SK-MEL-5 (cell line): ENCODE results near the gene USP34. TPM values are rescaled to one million over a fixed set of nuclear protein-coding genes. Genes with fewer than 3 reads are reported as not detected.
A peak's percentile ranks its signal among the peaks of the same experiment; 100 is the strongest.
"Not testable (repeated sequence)": the region's sequence is repeated elsewhere in the genome, so short reads cannot be mapped to it uniquely, and the experiment has no call there.

Experiments used
- DNase-seq: peaks from one replicate; pipeline ENCODE4 v3.0.0-alpha.2; 2016; ENCODE audit warnings: low read depth, low spot score
- in situ Hi-C: cut with HindIII; loops from 2 replicates; pipeline ENCODE4 v1.10.0; 2016; ENCODE audit warnings: low sequenced_read_pairs, high pct_unique_total_duplicates, low pct_unique_long_range_greater_than_20kb
- total RNA-seq: library from RNA; depleted of rRNA; stranded (reverse); fragments of >200 nt; shearing (Covaris generic); gene quantifications from 2 replicates; pipeline ENCODE4 v1.2.3, GENCODE V29; 2014

Gene USP34
- total RNA-seq, 1 experiment from 2014 or later, result 69.0 TPM

DNA sequence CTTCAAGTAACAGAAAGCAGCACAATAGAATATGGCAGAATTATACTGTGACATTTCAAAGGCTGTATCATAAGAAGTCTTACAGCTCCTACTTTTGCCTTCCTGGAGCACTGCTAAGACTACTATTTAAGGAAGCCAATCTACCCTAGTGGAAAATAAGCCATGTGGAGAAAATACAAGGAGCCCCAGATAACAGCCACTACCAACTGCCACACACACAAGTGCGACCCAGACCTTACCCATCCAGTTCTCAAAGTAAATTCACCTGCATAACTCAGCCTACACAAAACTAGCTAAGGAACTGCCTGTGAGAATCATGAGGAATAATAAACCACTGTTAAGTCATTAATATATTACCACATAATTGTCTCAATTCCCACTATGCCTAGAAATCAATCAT, 66.4 kb downstream of the USP34 start:
- in situ Hi-C loops, result no loop called here
- DNase-seq, result no peak

DNA sequence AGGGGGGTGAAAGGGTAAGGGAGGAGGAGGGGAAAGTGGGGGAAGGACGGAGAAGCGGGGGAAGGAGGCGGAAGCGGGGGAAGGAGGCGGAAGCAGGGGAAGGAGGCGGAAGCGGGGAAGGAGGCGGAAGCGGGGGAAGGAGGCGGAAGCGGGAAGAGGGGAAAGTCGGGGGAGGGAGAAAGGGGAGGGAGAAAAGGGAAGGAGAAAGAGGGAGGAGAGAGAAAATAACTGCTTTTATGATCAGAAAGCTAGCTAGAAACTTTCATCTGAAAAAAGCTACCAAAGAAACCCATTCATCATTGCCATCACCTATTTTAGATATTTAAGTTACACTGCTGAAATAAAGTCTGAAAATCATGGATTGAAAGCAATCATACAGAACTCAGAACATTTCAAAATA, 72.5 kb downstream of the USP34 start:
- in situ Hi-C loops, result no loop called here
- no peak for DNase-seq

DNA sequence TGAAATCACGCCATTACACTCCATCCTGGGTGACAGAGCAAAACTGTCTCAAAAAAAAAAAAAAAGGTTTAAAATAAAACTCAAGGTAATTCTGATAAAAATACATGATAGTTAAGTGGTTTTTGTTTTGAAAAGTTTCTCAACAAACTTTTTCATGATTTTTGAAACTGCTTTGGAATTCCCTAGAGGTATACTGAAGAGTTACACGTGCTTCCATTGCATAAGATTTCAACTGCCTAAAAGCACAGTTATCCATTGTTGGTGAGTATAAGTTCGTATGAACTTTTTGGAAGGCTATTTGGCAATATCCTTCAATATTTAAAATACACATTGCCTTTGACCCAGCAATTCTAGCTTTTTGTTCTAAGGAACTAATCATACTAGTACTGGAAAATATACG, 74.9 kb downstream of the USP34 start:
- in situ Hi-C loops, result no loop called here
- peak; percentile 20 for DNase-seq

DNA sequence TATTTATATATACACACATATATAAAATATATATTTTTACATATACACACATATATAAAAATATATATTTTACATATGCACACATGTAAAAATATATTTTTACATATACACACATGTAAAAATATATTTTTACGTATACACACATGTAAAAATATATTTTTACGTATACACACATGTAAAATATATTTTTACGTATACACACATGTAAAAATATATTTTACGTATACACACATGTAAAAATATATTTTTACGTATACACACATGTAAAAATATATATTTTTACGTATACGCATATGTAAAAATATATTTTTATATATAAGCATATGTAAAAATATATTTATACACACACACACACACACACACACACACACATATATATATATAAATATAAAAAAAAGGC, 83.3 kb downstream of the USP34 start:
- in situ Hi-C loops, DNase-seq: not testable (repeated sequence)

DNA sequence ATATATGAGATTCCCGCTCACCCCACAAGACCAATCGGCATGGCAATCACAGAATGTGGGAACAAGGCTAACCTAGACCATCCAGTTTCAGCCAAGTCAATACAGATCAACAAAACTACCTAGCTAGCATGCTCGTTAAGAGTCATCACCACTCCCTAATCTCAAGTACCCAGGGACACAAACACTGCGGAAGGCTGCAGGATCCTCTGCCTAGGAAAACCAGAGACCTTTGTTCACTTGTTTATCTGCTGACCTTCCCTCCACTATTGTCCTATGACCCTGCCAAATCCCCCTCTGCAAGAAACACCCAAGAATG, 90.0 kb downstream of the USP34 start:
- in situ Hi-C loops, result not testable (repeated sequence)

DNA sequence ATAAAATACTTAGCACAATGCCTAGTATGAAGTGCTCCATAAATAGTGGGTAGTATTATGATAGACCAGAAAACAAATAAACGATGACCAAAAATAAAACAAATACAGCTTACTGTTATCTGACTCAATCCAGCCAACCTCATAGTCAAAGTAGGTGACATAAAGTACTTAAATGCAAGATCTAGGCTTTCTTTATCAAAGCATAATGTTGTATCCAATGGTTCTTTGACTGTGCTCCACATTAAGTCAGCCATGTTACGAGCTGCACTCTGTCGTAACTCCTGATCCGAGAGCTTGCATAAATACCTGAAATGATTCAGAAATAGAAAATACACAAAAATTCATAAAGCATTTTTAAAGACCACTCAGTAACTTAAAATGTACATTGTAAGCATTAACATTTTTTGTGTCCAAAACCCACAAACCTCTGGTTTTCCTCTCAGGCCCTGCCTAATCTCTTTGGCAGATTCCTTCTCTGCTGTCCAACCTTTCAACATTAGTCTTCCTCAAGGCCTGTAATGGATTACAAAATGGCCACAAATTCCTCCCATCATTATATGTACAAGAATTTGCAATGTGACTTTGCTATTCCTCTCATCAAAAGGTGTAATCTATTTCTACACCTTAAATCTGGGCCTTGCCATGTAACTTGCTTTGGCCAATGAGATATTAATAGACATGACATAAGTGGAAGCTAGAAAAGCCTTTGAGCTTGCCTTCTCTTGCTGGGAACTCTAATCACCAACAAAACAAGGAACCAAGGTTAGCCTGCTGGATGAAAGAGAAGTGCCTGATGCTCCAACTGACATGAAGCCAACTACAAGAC, 90.6 kb downstream of the USP34 start:
- DNase-seq, result no peak

More for the DNA sequence above, 90.0 kb downstream of the USP34 start:
- DNase-seq, result not testable (repeated sequence)

DNA sequence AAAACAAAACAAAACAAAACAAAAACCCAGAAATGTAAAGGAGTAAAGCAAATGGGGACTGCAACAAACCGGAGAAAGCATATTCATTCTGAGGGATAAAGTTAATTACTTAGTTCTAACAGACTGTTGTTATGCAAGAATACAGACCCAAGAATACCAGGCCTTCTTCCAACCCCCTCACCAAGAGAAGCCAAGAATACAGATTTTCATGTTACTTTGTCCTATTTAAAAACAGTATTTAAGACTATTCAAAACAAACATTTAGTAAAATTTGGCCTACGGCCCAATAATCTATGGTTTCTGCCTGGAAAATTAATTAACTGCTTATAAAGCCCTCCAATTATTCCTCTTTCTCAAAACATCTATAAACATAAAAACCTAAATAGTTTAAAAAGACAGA, 91.4 kb downstream of the USP34 start:
- DNase-seq, result no peak
- in situ Hi-C loops, result no loop called here

More for the DNA sequence above, 90.6 kb downstream of the USP34 start:
- in situ Hi-C loops, result no loop called here

DNA sequence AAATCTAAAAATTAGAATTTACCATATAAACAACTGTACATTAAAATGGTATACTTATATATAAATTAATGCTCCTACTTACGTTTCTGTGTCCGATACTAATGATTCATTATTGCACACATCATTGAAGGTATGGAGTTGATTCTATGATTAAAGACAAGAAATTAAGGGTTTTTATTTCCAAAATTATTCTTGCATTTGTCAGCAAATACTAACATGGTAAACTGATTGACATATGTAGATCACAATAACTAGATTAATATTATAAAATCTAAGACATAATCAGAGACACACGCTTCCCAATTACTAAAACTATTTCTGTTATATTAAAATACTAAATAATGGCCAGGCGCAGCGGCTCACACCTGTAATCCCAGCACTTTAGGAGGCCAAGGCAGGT, 92.6 kb downstream of the USP34 start:
- no peak for DNase-seq
- in situ Hi-C loops, result no loop called here

DNA sequence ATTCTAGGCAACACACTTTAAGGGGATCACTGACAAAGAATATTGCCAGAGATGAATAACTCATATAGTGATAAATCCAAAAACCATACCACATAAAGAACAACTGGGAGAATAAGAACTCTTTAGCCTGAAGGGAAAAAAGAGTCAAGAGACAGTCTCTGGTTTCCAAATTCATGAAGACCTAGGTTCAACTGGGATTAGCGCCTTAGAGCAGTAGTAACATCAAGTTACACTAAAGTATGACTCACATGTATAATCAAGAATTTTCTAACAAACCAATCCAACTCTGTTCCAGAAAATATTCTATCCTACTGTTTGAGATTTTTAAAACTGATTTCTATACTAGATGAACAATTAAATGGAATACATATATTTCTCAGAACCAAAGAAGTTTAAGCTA, 93.8 kb downstream of the USP34 start:
- DNase-seq, result no peak
- in situ Hi-C loops, result no loop called here

DNA sequence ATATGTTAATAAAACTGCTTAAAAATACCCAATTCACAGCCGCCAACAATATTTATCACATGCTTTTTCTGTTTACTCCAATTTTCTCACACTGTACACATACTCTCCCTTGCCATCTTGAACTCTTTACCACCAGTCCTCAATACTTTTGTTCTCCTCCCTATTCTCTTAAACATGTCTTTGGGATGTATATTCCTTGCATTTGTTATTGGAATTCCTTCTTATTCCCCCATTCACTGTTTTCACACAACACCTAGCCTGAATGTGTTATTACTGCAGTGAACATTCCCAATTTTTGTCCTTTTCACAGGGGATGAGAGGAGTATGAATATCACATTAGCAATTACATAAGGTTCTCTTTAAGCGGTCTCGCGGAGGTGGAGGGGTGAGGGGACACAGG, 94.7 kb downstream of the USP34 start:
- in situ Hi-C loops, result no loop called here
- DNase-seq, result no peak

DNA sequence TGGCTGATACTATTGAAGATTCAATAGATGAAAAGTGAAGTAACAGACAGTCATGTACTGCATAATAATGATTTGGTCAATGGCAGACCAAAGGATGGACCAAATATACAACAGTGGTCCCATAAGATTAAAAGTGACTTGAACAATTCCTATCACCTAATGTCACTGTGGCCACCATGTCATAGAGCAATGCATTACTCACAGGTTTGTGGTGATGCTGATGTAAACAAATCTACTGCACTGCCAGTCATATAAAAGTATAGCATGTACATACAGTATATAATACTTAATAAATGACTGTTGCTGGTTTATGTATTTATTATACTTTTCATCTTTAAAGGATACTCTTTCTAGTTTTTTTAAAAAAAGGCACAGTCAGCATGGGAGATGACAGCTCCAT, 99.9 kb downstream of the USP34 start:
- in situ Hi-C loops, result no loop called here
- no peak for DNase-seq

DNA sequence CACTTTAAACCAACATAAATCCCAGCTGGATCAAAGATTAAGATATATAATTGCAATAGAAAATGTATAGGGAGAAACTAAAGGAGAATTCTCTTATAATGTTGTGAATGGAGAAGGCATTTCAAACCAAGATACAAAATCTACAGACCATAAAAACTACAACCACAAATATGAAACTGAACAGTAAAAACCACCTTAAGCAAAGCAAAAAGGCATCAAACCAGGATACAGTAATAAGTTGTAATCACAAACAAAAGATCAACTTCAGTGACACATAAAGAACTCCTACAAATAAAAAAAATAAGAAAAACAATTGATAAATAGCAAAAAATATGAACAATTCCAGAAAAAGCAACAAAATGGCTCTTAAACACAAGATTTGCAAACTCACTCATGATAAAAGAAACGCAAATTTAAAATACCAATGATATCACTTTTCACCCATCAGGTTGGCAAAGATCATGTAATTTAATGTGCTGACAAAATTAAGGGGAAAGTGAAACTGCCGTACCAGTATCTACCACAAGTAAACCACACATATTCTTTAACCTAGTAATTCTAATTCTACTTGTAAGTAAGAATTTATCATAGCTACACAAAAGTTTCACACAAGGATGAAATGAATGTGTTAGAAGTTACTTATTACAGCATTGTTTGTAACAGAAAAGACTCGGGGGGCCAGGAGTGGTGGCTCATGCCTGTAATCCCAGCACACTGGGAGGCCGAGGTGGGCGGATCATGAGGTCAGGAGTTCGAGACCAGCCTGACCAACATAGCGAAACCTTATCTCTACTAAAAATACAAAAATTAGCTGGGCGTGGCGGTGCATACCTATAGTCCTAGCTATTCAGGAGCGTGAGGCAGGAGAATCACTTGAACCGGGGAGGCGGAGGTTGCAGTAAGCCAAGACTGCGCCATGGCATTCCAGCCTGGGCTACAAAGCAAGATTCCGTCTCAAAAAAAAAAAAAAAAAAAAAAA, 101.9 kb downstream of the USP34 start:
- DNase-seq, result no peak
- in situ Hi-C loops, result no loop called here

DNA sequence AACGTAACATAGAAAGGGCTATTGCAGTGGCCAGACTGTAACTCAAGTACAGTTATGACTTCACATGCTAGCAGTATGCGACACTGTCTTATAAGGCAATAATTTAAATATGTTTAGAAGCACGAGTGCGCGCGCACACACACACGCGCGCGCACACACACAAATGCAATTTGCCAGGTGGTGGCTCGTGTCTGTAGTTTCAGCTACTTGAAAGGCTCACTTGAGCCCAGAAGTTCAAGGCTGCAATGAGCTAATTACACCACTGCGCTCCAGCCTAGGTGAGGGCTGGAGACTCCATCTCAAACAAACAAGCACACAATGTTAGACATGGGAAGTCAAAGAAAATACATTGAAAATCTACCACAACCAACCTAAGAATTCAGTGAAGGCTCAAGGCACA, 103.7 kb downstream of the USP34 start:
- no peak for DNase-seq
- in situ Hi-C loops, result no loop called here

DNA sequence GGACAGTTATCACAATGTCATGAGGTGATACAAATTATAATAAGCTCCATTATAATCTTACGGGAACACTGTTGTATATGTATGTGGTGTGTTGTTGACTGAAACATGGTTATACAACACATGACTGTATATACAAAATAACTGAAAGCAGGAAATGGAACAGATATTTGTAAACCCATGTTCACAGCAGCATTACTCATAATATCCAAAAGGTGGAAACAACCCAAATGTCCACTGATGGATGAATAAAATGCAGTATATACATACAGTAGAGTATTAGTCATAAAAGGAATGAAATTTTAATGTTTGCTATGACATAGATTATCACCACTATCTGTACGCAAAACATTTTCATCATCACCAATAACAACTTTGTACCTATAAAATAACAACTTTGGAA, 107.3 kb downstream of the USP34 start:
- in situ Hi-C loops, result no loop called here
- no peak for DNase-seq

DNA sequence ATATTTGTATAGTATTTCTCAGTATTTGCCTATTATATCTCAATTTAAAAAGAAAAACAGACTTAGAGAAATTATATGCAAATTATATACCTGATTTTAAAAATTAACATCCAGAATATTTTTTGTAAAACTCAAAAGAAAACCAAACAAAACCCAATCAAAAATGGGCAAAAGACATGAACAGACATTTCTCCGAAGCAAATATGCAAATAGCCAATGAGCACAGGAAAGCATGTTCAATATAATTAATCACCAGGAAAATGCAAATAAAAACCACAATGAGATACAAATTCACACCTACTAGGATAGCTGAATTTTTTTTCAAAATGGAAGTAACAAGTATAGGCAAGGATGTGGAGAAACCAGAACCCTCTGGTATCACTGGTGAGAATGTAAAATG, 108.0 kb downstream of the USP34 start:
- DNase-seq, result no peak
- in situ Hi-C loops, result no loop called here

DNA sequence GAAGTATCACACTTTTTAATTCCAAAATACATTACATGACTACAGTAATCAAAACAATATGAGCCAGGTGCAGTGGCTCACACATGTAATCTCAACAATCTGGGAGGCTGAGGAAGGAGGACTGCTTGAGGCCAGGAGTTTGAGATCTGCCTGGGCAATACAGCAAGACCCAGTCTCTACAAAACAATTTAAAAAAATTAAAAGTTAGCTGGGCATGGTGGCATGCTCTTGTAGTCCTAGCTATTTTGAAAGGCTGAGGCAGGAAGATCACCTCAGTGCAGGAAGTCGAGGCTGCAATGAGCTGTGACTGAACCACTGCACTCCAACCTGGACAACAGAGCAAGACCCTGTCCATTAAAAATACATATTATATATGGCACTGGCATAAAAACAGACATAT, 109.8 kb downstream of the USP34 start:
- DNase-seq, result no peak
- in situ Hi-C loops, result no loop called here

DNA sequence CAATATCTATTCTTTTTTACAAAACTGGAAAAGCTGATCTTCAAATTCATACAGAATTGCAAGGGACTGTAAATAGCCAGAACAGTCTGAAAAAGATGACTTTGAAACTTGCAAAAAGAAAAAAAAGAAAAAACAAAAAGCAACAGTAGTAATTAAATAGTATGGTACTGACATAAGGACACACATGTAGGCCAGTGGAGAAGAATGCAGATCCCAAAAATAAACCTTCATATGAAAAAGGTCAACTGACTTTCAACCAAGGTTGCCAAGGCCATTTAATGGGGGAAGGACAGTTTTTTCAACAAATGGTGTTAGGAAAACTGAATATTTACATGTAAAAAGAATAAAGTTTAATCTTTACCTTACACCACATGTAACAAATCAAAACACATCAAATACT, 111.8 kb downstream of the USP34 start:
- DNase-seq, result no peak
- in situ Hi-C loops, result no loop called here

DNA sequence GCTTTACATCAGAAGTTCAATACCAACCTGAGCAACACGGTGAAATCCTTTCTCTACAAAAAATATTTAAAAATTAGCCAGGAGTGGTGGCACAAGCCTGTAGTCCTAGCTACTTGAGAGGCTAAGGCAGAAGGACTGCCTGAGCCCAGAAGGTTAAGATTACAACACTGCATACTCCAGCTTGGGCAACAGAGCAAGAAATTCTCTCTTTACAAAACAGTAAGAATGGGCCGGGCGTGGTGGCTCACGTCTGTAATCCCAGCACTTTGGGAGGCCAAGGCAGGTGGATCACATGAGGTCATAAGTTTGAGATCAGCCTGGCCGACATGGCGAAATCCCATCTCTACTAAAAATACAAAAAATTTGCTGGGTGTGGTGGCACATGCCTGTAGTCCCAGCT, 113.2 kb downstream of the USP34 start:
- no peak for DNase-seq
- in situ Hi-C loops, result no loop called here

DNA sequence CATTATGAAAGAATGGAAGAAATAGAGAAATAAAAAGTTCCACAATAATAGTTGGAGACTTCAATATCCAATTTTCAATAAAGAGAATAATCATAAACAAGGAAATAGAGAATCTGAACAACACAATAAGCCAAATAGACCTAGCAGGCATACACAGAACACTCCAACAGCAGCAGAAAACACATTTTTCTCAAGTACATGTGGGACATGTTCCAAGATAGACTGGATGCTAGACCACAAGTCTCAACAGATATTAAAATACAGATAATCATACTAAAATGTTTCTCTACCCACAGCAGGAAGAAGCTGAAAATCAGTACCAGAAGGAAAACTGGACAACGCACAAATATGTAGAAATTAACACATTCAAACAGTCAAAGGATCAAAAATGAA, 113.9 kb downstream of the USP34 start:
- DNase-seq, result no peak
- in situ Hi-C loops, result no loop called here
